Measurements from ENCODE around the gene VPS39.

- TF ChIP-seq CTCF (IDR thresholded peaks at IDR 0.05) (no peak), POLR2A (IDR thresholded peaks at IDR 0.05) (no peak)
Measured at GRCh38 chr15:42213511-42213910, 5.4 kb upstream of the VPS39 start.

All from uterus (tissue), 2 donors.